ENCODE results near the gene ATRNL1.

- TF ChIP-seq CTCF (IDR thresholded peaks at IDR 0.05) (no peak), EP300 (IDR thresholded peaks at IDR 0.05; ENCODE audit: low read depth) (no peak), POLR2A (IDR thresholded peaks at IDR 0.05) (no peak), POLR2AphosphoS5 (IDR thresholded peaks at IDR 0.05) (no peak)
Measured at GRCh38 chr10:115052226-115052625, 40.9 kb upstream of the ATRNL1 start.
